Right cardiac atrium (tissue), 5 donors: ENCODE data around the gene DUSP15. TPM values are rescaled to one million over a fixed set of nuclear protein-coding genes. Genes with fewer than 3 reads are reported as not detected.

Experiments
- ATAC-seq, 2 donors: fragments of 200-7000 bp; cut with Tn5 transposase; one replicate each; pipeline versions ENCODE4 v1.8.0 to v1.9.1; 2020; ENCODE audit warnings: moderate library complexity in 2 of 2, mild to moderate bottlenecking in 1 of 2
- DNase-seq, 3 donors: peaks; one replicate each; pipeline ENCODE4 v3.0.0-alpha.2; 2020
- H3K27ac ChIP-seq: one replicate; pipeline ENCODE4 v1.5.1; 2013; ENCODE audit warnings: mild to moderate bottlenecking, low read length, control low read depth, moderate library complexity
- H3K27me3 ChIP-seq: one replicate; pipeline ENCODE4 v1.6.1; 2013; ENCODE audit not compliant: control insufficient read depth, insufficient read depth
- H3K4me1 ChIP-seq: one replicate; pipeline ENCODE4 v1.6.1; 2013; ENCODE audit warnings: low read length; ENCODE audit not compliant: control insufficient read depth, insufficient read depth
- H3K4me3 ChIP-seq: one replicate; pipeline ENCODE4 v1.5.1; 2013; ENCODE audit warnings: low read length, control low read depth
- H3K9me3 ChIP-seq: one replicate; pipeline ENCODE4 v1.6.1; 2013; ENCODE audit warnings: low read length; ENCODE audit not compliant: control insufficient read depth
- WGBS: extraction: QIAGEN DNeasy Blood & Tissue Kit; methylation state at CpG from one replicate; pipeline ENCODE4 v1.1.7; 2013; 5-methylcytosine and 5-hydroxymethylcytosine counted together
- intact Hi-C, 4 donors: fragments of 100-400 bp; cut with DNase I; formaldehyde crosslinking; loops; one replicate each; pipeline versions ENCODE4 v1.11.0 to v1.14.0; 2022 to 2023
- polyA plus RNA-seq: library from polyadenylated mRNA; stranded (reverse); fragments of 200-250 nt; gene quantifications from one replicate; pipeline ENCODE4 v1.2.3, GENCODE V29; 2013
- total RNA-seq, 4 donors: library from RNA; stranded (reverse); fragmentation: NEBNext Ultra II Directional; extraction: Animal tissue kit (Norgen Biotek cat#: 25700); gene quantifications; one replicate each; pipeline ENCODE4 v1.2.1, GENCODE V29; 2021
- donor health status: healthy with polysubstance abuse.
- donor health status: DM: no; HTN: yes; CAD: no.
- donor health status: DM: no; HTN: no; CAD: no.
- donor health status: DM: no; HTN: yes; CAD: no; lungs with severe emphysema.
- donor health status: DM: yes; HTN: yes; CAD: no.

DUSP15 gene
- total and polyA plus RNA-seq, 5 donors: 6.6 to 11.0 (median 7.2) TPM

- WGBS: 84% methylated on average over 2 of the region's 2 CpGs
- ATAC-seq (no peak), DNase-seq (no peak)
- Histone ChIP-seq H3K27me3 (no peaks in the 10 kb centered on the region), H3K9me3 (no peaks in the 10 kb centered on the region), H3K27ac (no peak overlapping the region), H3K4me3 (no peak overlapping the region), H3K4me1 (no peaks in the 10 kb centered on the region)
- intact Hi-C loops: loop anchor here in 2 of 4 donors (5.0 to 10.0 kb wide), 2 partner anchors 208 to 255 kb away; no protein-coding TSS in a partner anchor
Measured at GRCh38 chr20:31827059-31827458, 43.3 kb downstream of the DUSP15 start.

GRCh38 chr20:31826074-31826473 is 44.3 kb downstream of the DUSP15 start:
- no peak overlapping the region for H3K4me3 ChIP-seq
- intact Hi-C loops: loop anchor here in 2 of 4 donors (5.0 to 10.0 kb wide), 2 partner anchors 209 to 256 kb away; no protein-coding TSS in a partner anchor
- no peak overlapping the region for H3K27ac ChIP-seq
- no peak for DNase-seq
- H3K4me1 ChIP-seq: no peaks in the 10 kb centered on the region
- 85% methylated on average over 5 of the region's 5 CpGs for WGBS
- no peak for ATAC-seq
- no peaks in the 10 kb centered on the region for H3K9me3 ChIP-seq
- no peaks in the 10 kb centered on the region for H3K27me3 ChIP-seq

- WGBS: 80% methylated on average over 14 of the region's 14 CpGs
- peak in 1 of 3 donors; percentile 42 for DNase-seq
- no peaks in the 10 kb centered on the region for H3K27me3 ChIP-seq
- H3K27ac ChIP-seq: no peak overlapping the region
- no peak overlapping the region for H3K4me3 ChIP-seq
- intact Hi-C loops: loop anchor here in 2 of 4 donors (5.0 to 10.0 kb wide), 2 partner anchors 210 to 258 kb away; no protein-coding TSS in a partner anchor
- ATAC-seq: no peak
- no peaks in the 10 kb centered on the region for H3K9me3 ChIP-seq
- H3K4me1 ChIP-seq: no peaks in the 10 kb centered on the region
Measured at GRCh38 chr20:31824554-31825313, 45.6 kb downstream of the DUSP15 start.

GRCh38 chr20:31824125-31824485 is 46.2 kb downstream of the DUSP15 start:
- Histone ChIP-seq H3K9me3 (no peaks in the 10 kb centered on the region), H3K4me3 (no peak overlapping the region), H3K4me1 (no peaks in the 10 kb centered on the region), H3K27me3 (no peaks in the 10 kb centered on the region), H3K27ac (no peak overlapping the region)
- WGBS: 91% methylated on average over 4 of the region's 4 CpGs
- DNase-seq (no peak), ATAC-seq (no peak)
- intact Hi-C loops: loop anchor here in 1 of 4 donors (10.0 kb wide), 1 partner anchor 211 kb away; no protein-coding TSS in a partner anchor

- H3K4me3 ChIP-seq: no peak overlapping the region
- 64% methylated on average over 14 of the region's 14 CpGs for WGBS
- H3K27ac ChIP-seq: no peak overlapping the region
- DNase-seq: peak in 1 of 3 donors; percentile 51
- H3K4me1 ChIP-seq: no peaks in the 10 kb centered on the region
- peak in 1 of 2 donors; percentile 2 for ATAC-seq
- intact Hi-C loops: loop anchor here in 2 of 4 donors (2.0 to 10.0 kb wide), 2 partner anchors 207 to 211 kb away; no protein-coding TSS in a partner anchor
- H3K9me3 ChIP-seq: no peaks in the 10 kb centered on the region
- H3K27me3 ChIP-seq: no peaks in the 10 kb centered on the region
Measured at GRCh38 chr20:31823360-31824124, 46.8 kb downstream of the DUSP15 start.

GRCh38 chr20:31822421-31823330 is 47.7 kb downstream of the DUSP15 start:
- ATAC-seq (peak; percentile 81 to 83), DNase-seq (peak; percentile 73 to 90 (median 89))
- Histone ChIP-seq H3K9me3 (no peaks in the 10 kb centered on the region), H3K4me3 (no peak overlapping the region), H3K27me3 (no peaks in the 10 kb centered on the region), H3K27ac (peak overlapping the region; percentile 25), H3K4me1 (no peaks in the 10 kb centered on the region)
- intact Hi-C loops: loop anchor here in 2 of 4 donors (2.0 to 10.0 kb wide), 2 partner anchors 208 to 212 kb away; no protein-coding TSS in a partner anchor
- WGBS: 6% methylated on average over 29 of the region's 29 CpGs

- Histone ChIP-seq H3K4me3 (no peak overlapping the region), H3K9me3 (no peaks in the 10 kb centered on the region), H3K27ac (no peak overlapping the region), H3K4me1 (no peaks in the 10 kb centered on the region), H3K27me3 (no peaks in the 10 kb centered on the region)
- intact Hi-C loops: loop anchor here in 1 of 4 donors (10.0 kb wide), 1 partner anchor 213 kb away; no protein-coding TSS in a partner anchor
- WGBS: 57% methylated on average over 5 of the region's 5 CpGs
- ATAC-seq (no peak), DNase-seq (peak in 1 of 3 donors; percentile 20)
Measured at GRCh38 chr20:31821427-31821826, 48.9 kb downstream of the DUSP15 start.

GRCh38 chr20:31820228-31820627 is 50.1 kb downstream of the DUSP15 start:
- no peak overlapping the region for H3K4me3 ChIP-seq
- intact Hi-C loops: loop anchor here in 1 of 4 donors (10.0 kb wide), 1 partner anchor 215 kb away; no protein-coding TSS in a partner anchor
- 78% methylated on average over 6 of the region's 6 CpGs for WGBS
- H3K27me3 ChIP-seq: no peaks in the 10 kb centered on the region
- ATAC-seq (no peak), DNase-seq (no peak)
- H3K27ac ChIP-seq: no peak overlapping the region
- H3K9me3 ChIP-seq: no peaks in the 10 kb centered on the region
- peaks cover 2% of the 10 kb centered on the region for H3K4me1 ChIP-seq

GRCh38 chr20:31819083-31819784 is 51.1 kb downstream of the DUSP15 start, which contains the start of gene MYLK2:
Gene MYLK2 (plus strand): TSS chr20:31819356. CDS start chr20:31819581, 225 bp downstream.
- intact Hi-C loops: no loop called here
- DNase-seq (peak; percentile 41 to 78 (median 75)), ATAC-seq (peak; percentile 12 to 37)
- Histone ChIP-seq H3K4me3 (no peak within 1 kb of the TSS), H3K9me3 (no peaks in the 10 kb centered on the region), H3K4me1 (peaks cover 2% of the 10 kb centered on the region), H3K27ac (peak within 1 kb of the TSS; percentile 6), H3K27me3 (no peaks in the 10 kb centered on the region)
- 49% methylated on average over 16 of the region's 16 CpGs for WGBS
